ENCODE data around the gene LRRC23. TPM values are rescaled to one million over a fixed set of nuclear protein-coding genes. Genes with fewer than 3 reads are reported as not detected.

Gene LRRC23
- polyA plus RNA-seq, 4 donors = 3.6 to 8.2 (median 4.7) TPM

GRCh38 chr12:6929466-6930452 lies 25.1 kb downstream of the LRRC23 start:
- WGBS, 3 donors = 29 to 42% (median 35%) methylated on average over 7 of the region's 7 CpGs
- H3K27ac ChIP-seq (ENCODE audit: low read depth in 1 of 3, low read length in 2 of 3) = peak overlapping the region in 2 of 3 donors; percentile 84 to 86

GRCh38 chr12:6932766-6933165 lies 28.1 kb downstream of the LRRC23 start:
- DNase-seq (no peak), FAIRE-seq (no peak)
- Histone ChIP-seq H3K4me3 (ENCODE audit: low read depth in 1 of 3, low read length in 3 of 3) (no peak overlapping the region), H3K36me3 (ENCODE audit: control insufficient read depth in 3 of 3, insufficient read depth in 2 of 3, low read depth in 1 of 3, low read length in 3 of 3) (peaks cover 7 to 47% (median 8%) of the 10 kb centered on the region in 3 donors), H3K27ac (ENCODE audit: low read depth in 1 of 3, low read length in 2 of 3) (no peak overlapping the region), H3K27me3 (ENCODE audit: control insufficient read depth in 3 of 3, insufficient read depth in 3 of 3, low read length in 3 of 3) (no peaks in the 10 kb centered on the region), H3K4me1 (ENCODE audit: control insufficient read depth in 3 of 3, insufficient read depth in 2 of 3, low read depth in 1 of 3, low read length in 2 of 3) (peaks cover 5 to 26% (median 9%) of the 10 kb centered on the region in 3 donors), H3K9me3 (ENCODE audit: control insufficient read depth in 2 of 2, insufficient read depth in 1 of 2, low read depth in 1 of 2, low read length in 1 of 2) (no peaks in the 10 kb centered on the region)
- WGBS, 3 donors = 60 to 70% (median 66%) methylated on average over 1 of the region's 1 CpG

More at GRCh38 chr12:6929466-6930452, 25.1 kb downstream of the LRRC23 start:
- DNase-seq = peak in 1 of 2 donors; percentile 47
- Histone ChIP-seq H3K4me1 (ENCODE audit: control insufficient read depth in 3 of 3, insufficient read depth in 2 of 3, low read depth in 1 of 3, low read length in 2 of 3) (peaks cover 7 to 38% (median 14%) of the 10 kb centered on the region in 3 donors), H3K36me3 (ENCODE audit: control insufficient read depth in 3 of 3, insufficient read depth in 2 of 3, low read depth in 1 of 3, low read length in 3 of 3) (peaks cover 3 to 23% (median 4%) of the 10 kb centered on the region in 3 donors), H3K9me3 (ENCODE audit: control insufficient read depth in 2 of 2, insufficient read depth in 1 of 2, low read depth in 1 of 2, low read length in 1 of 2) (no peaks in the 10 kb centered on the region), H3K4me3 (ENCODE audit: low read depth in 1 of 3, low read length in 3 of 3) (peak overlapping the region; percentile 70 to 82 (median 76)), H3K27me3 (ENCODE audit: control insufficient read depth in 3 of 3, insufficient read depth in 3 of 3, low read length in 3 of 3) (no peaks in the 10 kb centered on the region)
- no peak for FAIRE-seq

GRCh38 chr12:6934110-6934509 lies 29.5 kb downstream of the LRRC23 start:
- H3K9me3 ChIP-seq (ENCODE audit: control insufficient read depth in 2 of 2, insufficient read depth in 1 of 2, low read depth in 1 of 2, low read length in 1 of 2) = no peaks in the 10 kb centered on the region
- H3K27ac ChIP-seq (ENCODE audit: low read depth in 1 of 3, low read length in 2 of 3) = peak overlapping the region in 1 of 3 donors; percentile 36
- H3K36me3 ChIP-seq (ENCODE audit: control insufficient read depth in 3 of 3, insufficient read depth in 2 of 3, low read depth in 1 of 3, low read length in 3 of 3) = peaks cover 7 to 55% (median 8%) of the 10 kb centered on the region in 3 donors
- DNase-seq = no peak
- no peaks in the 10 kb centered on the region for H3K27me3 ChIP-seq (ENCODE audit: control insufficient read depth in 3 of 3, insufficient read depth in 3 of 3, low read length in 3 of 3)
- no peak overlapping the region for H3K4me3 ChIP-seq (ENCODE audit: low read depth in 1 of 3, low read length in 3 of 3)
- 50 to 73% (median 59%) methylated on average over 8 of the region's 8 CpGs for WGBS, 3 donors
- no peak for FAIRE-seq
- peaks cover 6 to 37% (median 9%) of the 10 kb centered on the region in 3 donors for H3K4me1 ChIP-seq (ENCODE audit: control insufficient read depth in 3 of 3, insufficient read depth in 2 of 3, low read depth in 1 of 3, low read length in 2 of 3)

- Histone ChIP-seq H3K4me1 (ENCODE audit: control insufficient read depth in 3 of 3, insufficient read depth in 2 of 3, low read depth in 1 of 3, low read length in 2 of 3) (peaks cover 2 to 25% (median 4%) of the 10 kb centered on the region in 3 donors), H3K36me3 (ENCODE audit: control insufficient read depth in 3 of 3, insufficient read depth in 2 of 3, low read depth in 1 of 3, low read length in 3 of 3) (peaks cover 7 to 64% (median 8%) of the 10 kb centered on the region in 3 donors), H3K4me3 (ENCODE audit: low read depth in 1 of 3, low read length in 3 of 3) (no peak overlapping the region), H3K9me3 (ENCODE audit: control insufficient read depth in 2 of 2, insufficient read depth in 1 of 2, low read depth in 1 of 2, low read length in 1 of 2) (no peaks in the 10 kb centered on the region), H3K27ac (ENCODE audit: low read depth in 1 of 3, low read length in 2 of 3) (peak overlapping the region in 1 of 3 donors; percentile 12), H3K27me3 (ENCODE audit: control insufficient read depth in 3 of 3, insufficient read depth in 3 of 3, low read length in 3 of 3) (no peaks in the 10 kb centered on the region)
- DNase-seq (no peak), FAIRE-seq (no peak)
- 59 to 72% (median 72%) methylated on average over 13 to 14 of the region's 14 CpGs for WGBS, 3 donors
Measured at GRCh38 chr12:6935371-6936193, 31.0 kb downstream of the LRRC23 start.

DNA sequence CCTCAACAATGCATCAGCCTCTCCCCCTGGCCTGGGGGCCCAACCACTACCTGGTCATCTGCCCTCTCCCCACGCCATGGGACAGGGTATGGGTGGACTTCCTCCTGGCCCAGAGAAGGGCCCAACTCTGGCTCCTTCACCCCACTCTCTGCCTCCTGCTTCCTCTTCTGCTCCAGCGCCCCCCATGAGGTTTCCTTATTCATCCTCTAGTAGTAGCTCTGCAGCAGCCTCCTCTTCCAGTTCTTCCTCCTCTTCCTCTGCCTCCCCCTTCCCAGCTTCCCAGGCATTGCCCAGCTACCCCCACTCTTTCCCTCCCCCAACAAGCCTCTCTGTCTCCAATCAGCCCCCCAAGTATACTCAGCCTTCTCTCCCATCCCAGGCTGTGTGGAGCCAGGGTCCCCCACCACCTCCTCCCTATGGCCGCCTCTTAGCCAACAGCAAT lies 31.6 kb downstream of the LRRC23 start:
- Histone ChIP-seq H3K4me3 (ENCODE audit: low read depth in 1 of 3, low read length in 3 of 3) (no peak overlapping the region), H3K4me1 (ENCODE audit: control insufficient read depth in 3 of 3, insufficient read depth in 2 of 3, low read depth in 1 of 3, low read length in 2 of 3) (peaks cover 2 to 25% (median 4%) of the 10 kb centered on the region in 3 donors), H3K27ac (ENCODE audit: low read depth in 1 of 3, low read length in 2 of 3) (peak overlapping the region in 1 of 3 donors; percentile 89), H3K27me3 (ENCODE audit: control insufficient read depth in 3 of 3, insufficient read depth in 3 of 3, low read length in 3 of 3) (no peaks in the 10 kb centered on the region), H3K9me3 (ENCODE audit: control insufficient read depth in 2 of 2, insufficient read depth in 1 of 2, low read depth in 1 of 2, low read length in 1 of 2) (no peaks in the 10 kb centered on the region), H3K36me3 (ENCODE audit: control insufficient read depth in 3 of 3, insufficient read depth in 2 of 3, low read depth in 1 of 3, low read length in 3 of 3) (peaks cover 7 to 70% (median 8%) of the 10 kb centered on the region in 3 donors)
- no peak for FAIRE-seq
- no peak for DNase-seq
- WGBS, 3 donors = 79 to 100% (median 86%) methylated on average over 2 to 3 of the region's 3 CpGs

DNA sequence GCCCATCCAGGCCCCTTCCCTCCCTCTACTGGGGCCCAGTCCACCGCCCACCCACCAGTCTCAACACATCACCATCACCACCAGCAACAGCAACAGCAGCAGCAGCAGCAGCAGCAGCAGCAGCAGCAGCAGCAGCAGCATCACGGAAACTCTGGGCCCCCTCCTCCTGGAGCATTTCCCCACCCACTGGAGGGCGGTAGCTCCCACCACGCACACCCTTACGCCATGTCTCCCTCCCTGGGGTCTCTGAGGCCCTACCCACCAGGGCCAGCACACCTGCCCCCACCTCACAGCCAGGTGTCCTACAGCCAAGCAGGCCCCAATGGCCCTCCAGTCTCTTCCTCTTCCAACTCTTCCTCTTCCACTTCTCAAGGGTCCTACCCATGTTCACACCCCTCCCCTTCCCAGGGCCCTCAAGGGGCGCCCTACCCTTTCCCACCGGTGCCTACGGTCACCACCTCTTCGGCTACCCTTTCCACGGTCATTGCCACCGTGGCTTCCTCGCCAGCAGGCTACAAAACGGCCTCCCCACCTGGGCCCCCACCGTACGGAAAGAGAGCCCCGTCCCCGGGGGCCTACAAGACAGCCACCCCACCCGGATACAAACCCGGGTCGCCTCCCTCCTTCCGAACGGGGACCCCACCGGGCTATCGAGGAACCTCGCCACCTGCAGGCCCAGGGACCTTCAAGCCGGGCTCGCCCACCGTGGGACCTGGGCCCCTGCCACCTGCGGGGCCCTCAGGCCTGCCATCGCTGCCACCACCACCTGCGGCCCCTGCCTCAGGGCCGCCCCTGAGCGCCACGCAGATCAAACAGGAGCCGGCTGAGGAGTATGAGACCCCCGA lies 32.2 kb downstream of the LRRC23 start:
- peak overlapping the region; percentile 89 to 95 (median 92) for H3K27ac ChIP-seq (ENCODE audit: low read depth in 1 of 3, low read length in 2 of 3)
- FAIRE-seq (no peak), DNase-seq (peak in 1 of 2 donors; percentile 44)
- H3K4me3 ChIP-seq (ENCODE audit: low read depth in 1 of 3, low read length in 3 of 3) = peak overlapping the region; percentile 62 to 71 (median 63)
- no peaks in the 10 kb centered on the region for H3K9me3 ChIP-seq (ENCODE audit: control insufficient read depth in 2 of 2, insufficient read depth in 1 of 2, low read depth in 1 of 2, low read length in 1 of 2)
- peaks cover 8 to 77% (median 8%) of the 10 kb centered on the region in 3 donors for H3K36me3 ChIP-seq (ENCODE audit: control insufficient read depth in 3 of 3, insufficient read depth in 2 of 3, low read depth in 1 of 3, low read length in 3 of 3)
- peaks cover 2 to 25% (median 4%) of the 10 kb centered on the region in 3 donors for H3K4me1 ChIP-seq (ENCODE audit: control insufficient read depth in 3 of 3, insufficient read depth in 2 of 3, low read depth in 1 of 3, low read length in 2 of 3)
- WGBS, 3 donors = 19 to 33% (median 27%) methylated on average over 31 to 36 of the region's 36 CpGs
- H3K27me3 ChIP-seq (ENCODE audit: control insufficient read depth in 3 of 3, insufficient read depth in 3 of 3, low read length in 3 of 3) = no peaks in the 10 kb centered on the region

- DNase-seq = peak; percentile 96 to 98
- Histone ChIP-seq H3K27ac (ENCODE audit: low read depth in 1 of 3, low read length in 2 of 3) (peak overlapping the region; percentile 89 to 95 (median 92)), H3K4me1 (ENCODE audit: control insufficient read depth in 3 of 3, insufficient read depth in 2 of 3, low read depth in 1 of 3, low read length in 2 of 3) (peaks cover 2 to 20% (median 4%) of the 10 kb centered on the region in 3 donors), H3K4me3 (ENCODE audit: low read depth in 1 of 3, low read length in 3 of 3) (peak overlapping the region; percentile 62 to 71 (median 63)), H3K9me3 (ENCODE audit: control insufficient read depth in 2 of 2, insufficient read depth in 1 of 2, low read depth in 1 of 2, low read length in 1 of 2) (no peaks in the 10 kb centered on the region), H3K36me3 (ENCODE audit: control insufficient read depth in 3 of 3, insufficient read depth in 2 of 3, low read depth in 1 of 3, low read length in 3 of 3) (peaks cover 8 to 84% (median 10%) of the 10 kb centered on the region in 3 donors), H3K27me3 (ENCODE audit: control insufficient read depth in 3 of 3, insufficient read depth in 3 of 3, low read length in 3 of 3) (no peaks in the 10 kb centered on the region)
- no peak for FAIRE-seq
- 0% methylated on average over 72 to 80 of the region's 80 CpGs for WGBS, 3 donors
Measured at GRCh38 chr12:6937481-6938352, 33.1 kb downstream of the LRRC23 start.
